B cell (primary cell): ENCODE results near the gene TMEM131L. TPM values are rescaled to one million over a fixed set of nuclear protein-coding genes. Genes with fewer than 3 reads are reported as not detected.
"Not testable (repeated sequence)": the region's sequence is repeated elsewhere in the genome, so short reads cannot be mapped to it uniquely, and the experiment has no call there.

Experiments
- ATAC-seq: fragments of 200-7000 bp; cut with Tn5 transposase; one replicate; pipeline ENCODE4 v1.10.0; 2021; ENCODE audit warnings: low read depth, mild to moderate bottlenecking, moderate number of reproducible peaks, moderate library complexity
- CTCF ChIA-PET: fragments of 350-600 bp; sonication (Branson Sonifier 250); formaldehyde crosslinking; loops from one replicate; lab custom pipeline; 2021; ENCODE audit warnings: antibody characterized with exemption, inconsistent platforms; lab: Charles Lee
- POLR2A ChIA-PET: fragments of 350-600 bp; sonication (Branson Sonifier 250); formaldehyde crosslinking; loops from one replicate; lab custom pipeline; 2021; ENCODE audit warnings: antibody characterized with exemption; lab: Charles Lee
- DNase-seq: peaks from one replicate; pipeline ENCODE4 v3.0.0; 2013
- H2AFZ ChIP-seq: 2 replicates; pipeline ENCODE4 v1.6.1; 2012; ENCODE audit warnings: mild to moderate bottlenecking, low read depth, low read length; ENCODE audit not compliant: insufficient read depth, poor library complexity, severe bottlenecking
- H3K27ac ChIP-seq, 2 donors: 1 replicate in 1 of 2; 2 replicates in 1 of 2; pipeline ENCODE4 v1.5.1; 2012 to 2013; ENCODE audit warnings: low read length in 2 of 2, mild to moderate bottlenecking in 2 of 2, moderate library complexity in 1 of 2
- H3K27me3 ChIP-seq, 4 experiments: fragments of 200-600 bp in 1 of 4; sonication (generic) in 1 of 4; replicated peaks in 1 of 4; 1 replicate in 2 of 4; 2 replicates in 2 of 4; pipeline versions ENCODE4 v1.6.1 to v1.7.0; 2013 to 2016; ENCODE audit warnings: low read length in 3 of 4, mild to moderate bottlenecking in 2 of 4, mixed read lengths in 1 of 4, moderate library complexity in 1 of 4; ENCODE audit not compliant: insufficient read depth in 4 of 4, control insufficient read depth in 3 of 4; ENCODE audit errors: control extremely low read depth in 1 of 4
- H3K36me3 ChIP-seq, 2 experiments: replicated peaks in 1 of 2; 1 replicate in 1 of 2; 2 replicates in 1 of 2; pipeline versions ENCODE4 v1.6.1 to v1.7.1; 2013; ENCODE audit warnings: low read length in 1 of 2; ENCODE audit not compliant: insufficient read depth in 2 of 2, control insufficient read depth in 1 of 2; ENCODE audit errors: control extremely low read depth in 1 of 2, extremely low read depth in 1 of 2
- H3K4me1 ChIP-seq, 2 donors: fragments of 200-600 bp in 1 of 2; sonication (generic) in 1 of 2; 1 replicate in 1 of 2; 2 replicates in 1 of 2; pipeline versions ENCODE4 v1.5.1 to v1.6.1; 2013 to 2017; ENCODE audit warnings: low read length in 2 of 2; ENCODE audit not compliant: control insufficient read depth in 2 of 2, insufficient read depth in 2 of 2
- H3K4me2 ChIP-seq: replicated peaks from 2 replicates; pipeline ENCODE3; 2012; ENCODE audit warnings: mild to moderate bottlenecking, low read depth, low read length; ENCODE audit not compliant: poor library complexity, severe bottlenecking
- H3K4me3 ChIP-seq, 5 experiments: fragments of 200-600 bp in 1 of 5; sonication (generic) in 1 of 5; 1 replicate in 3 of 5; 2 replicates in 2 of 5; pipeline versions ENCODE4 v1.5.1 to v1.7.0; 2011 to 2016; ENCODE audit warnings: low read length in 4 of 5, mild to moderate bottlenecking in 4 of 5, low read depth in 2 of 5, control low read depth in 1 of 5, moderate library complexity in 1 of 5; ENCODE audit not compliant: insufficient read depth in 1 of 5; ENCODE audit errors: control extremely low read depth in 1 of 5, extremely low read depth in 1 of 5
- H3K79me2 ChIP-seq: fragments of 200-600 bp; sonication (generic); one replicate; pipeline ENCODE4 v1.6.0; 2016; ENCODE audit warnings: low read length; ENCODE audit not compliant: control insufficient read depth, insufficient read depth
- H3K9ac ChIP-seq: fragments of 200-600 bp; sonication (generic); 2 replicates; pipeline ENCODE4 v1.6.1; 2017; ENCODE audit warnings: mild to moderate bottlenecking, low read length, moderate library complexity
- H3K9me3 ChIP-seq, 3 donors: one replicate each; pipeline versions ENCODE4 v1.6.1 to v1.7.1; 2013; ENCODE audit warnings: low read length in 2 of 3; ENCODE audit not compliant: control insufficient read depth in 2 of 3, insufficient read depth in 1 of 3; ENCODE audit errors: control extremely low read depth in 1 of 3
- H4K20me1 ChIP-seq: 2 replicates; pipeline ENCODE4 v1.6.0; 2012; ENCODE audit warnings: mild to moderate bottlenecking, low read length; ENCODE audit not compliant: insufficient read depth, control insufficient read depth, poor library complexity, severe bottlenecking
- H3K27ac Mint-ChIP-seq: one replicate; pipeline ENCODE4 v1.8.0; 2021; ENCODE audit warnings: mixed read lengths
- H3K27me3 Mint-ChIP-seq: one replicate; pipeline ENCODE4 v1.8.0; 2021; ENCODE audit warnings: mixed read lengths
- H3K4me1 Mint-ChIP-seq: one replicate; pipeline ENCODE4 v1.8.0; 2021; ENCODE audit warnings: mixed read lengths
- H3K4me3 Mint-ChIP-seq: one replicate; pipeline ENCODE4 v1.8.0; 2021; ENCODE audit warnings: mixed read lengths
- H3K9me3 Mint-ChIP-seq: one replicate; pipeline ENCODE4 v1.8.0; 2022; ENCODE audit warnings: mixed read lengths; ENCODE audit not compliant: insufficient read depth
- EZH2 ChIP-seq: IDR thresholded peaks from 2 replicates; pipeline ENCODE4 v1.6.1; 2012; ENCODE audit warnings: borderline replicate concordance, low read depth, mild to moderate bottlenecking, moderate library complexity, low read length; ENCODE audit not compliant: insufficient read depth, poor library complexity, severe bottlenecking
- WGBS: methylation state at CpG from one replicate; pipeline ENCODE4 v1.1.5; 2013; ENCODE audit warnings: missing lambda C conversion rate; ENCODE audit not compliant: insufficient coverage; 5-methylcytosine and 5-hydroxymethylcytosine counted together
- intact Hi-C: fragments of 100-400 bp; cut with micrococcal nuclease; formaldehyde crosslinking; loops from one replicate; pipeline ENCODE4 v1.10.0; 2022
- polyA plus RNA-seq: library from polyadenylated mRNA; depleted of rRNA; stranded (reverse); fragments of >200 nt; gene quantifications from 2 replicates; pipeline ENCODE4 v1.2.3, GENCODE V29; 2012
- total RNA-seq, 2 donors: library from RNA; stranded (reverse); fragments of 120-200 nt in 1 of 2; gene quantifications; 1 replicate in 1 of 2; 2 replicates in 1 of 2; pipeline versions ENCODE4 v1.2.3 to v1.2.4, GENCODE V29; 2013 to 2022
- TF ChIP-seq, protein P1 (sequence below): fragments of 200-600 bp; IDR thresholded peaks from one replicate; pipeline ENCODE4 v1.8.0; 2022; ENCODE audit warnings: antibody characterized with exemption, mild to moderate bottlenecking

Gene TMEM131L
- total and polyA plus RNA-seq, 2 donors (not counting 1 experiment from before 2014, with no cell fraction given), result 56.4 to 120 TPM

DNA sequence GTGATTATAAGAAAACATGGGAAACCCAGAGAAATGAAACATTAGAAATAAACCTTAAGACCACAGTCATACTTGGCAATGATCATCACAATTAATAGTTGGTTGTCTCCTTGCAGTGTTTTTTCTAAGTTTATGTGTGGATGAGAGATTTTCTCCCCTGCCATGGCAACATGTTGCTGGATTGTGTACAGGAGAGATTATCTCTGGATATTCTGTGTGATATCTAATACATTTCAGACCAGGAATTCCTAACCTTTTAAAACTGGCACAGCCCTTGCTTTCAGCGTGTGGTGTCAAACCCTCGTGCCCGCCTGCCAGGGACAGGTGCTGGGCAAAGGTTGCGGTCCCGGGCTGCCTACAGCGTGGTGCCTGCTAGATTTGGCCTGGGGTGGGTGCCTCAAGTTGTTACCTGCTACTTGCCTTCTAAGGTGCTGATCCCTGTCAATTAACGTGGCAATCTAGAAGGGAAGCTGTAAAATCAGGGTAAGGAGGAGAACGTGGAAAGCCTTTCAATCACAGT lies 100.5 kb downstream of the TMEM131L start:
- TF ChIP-seq, protein P1, sequence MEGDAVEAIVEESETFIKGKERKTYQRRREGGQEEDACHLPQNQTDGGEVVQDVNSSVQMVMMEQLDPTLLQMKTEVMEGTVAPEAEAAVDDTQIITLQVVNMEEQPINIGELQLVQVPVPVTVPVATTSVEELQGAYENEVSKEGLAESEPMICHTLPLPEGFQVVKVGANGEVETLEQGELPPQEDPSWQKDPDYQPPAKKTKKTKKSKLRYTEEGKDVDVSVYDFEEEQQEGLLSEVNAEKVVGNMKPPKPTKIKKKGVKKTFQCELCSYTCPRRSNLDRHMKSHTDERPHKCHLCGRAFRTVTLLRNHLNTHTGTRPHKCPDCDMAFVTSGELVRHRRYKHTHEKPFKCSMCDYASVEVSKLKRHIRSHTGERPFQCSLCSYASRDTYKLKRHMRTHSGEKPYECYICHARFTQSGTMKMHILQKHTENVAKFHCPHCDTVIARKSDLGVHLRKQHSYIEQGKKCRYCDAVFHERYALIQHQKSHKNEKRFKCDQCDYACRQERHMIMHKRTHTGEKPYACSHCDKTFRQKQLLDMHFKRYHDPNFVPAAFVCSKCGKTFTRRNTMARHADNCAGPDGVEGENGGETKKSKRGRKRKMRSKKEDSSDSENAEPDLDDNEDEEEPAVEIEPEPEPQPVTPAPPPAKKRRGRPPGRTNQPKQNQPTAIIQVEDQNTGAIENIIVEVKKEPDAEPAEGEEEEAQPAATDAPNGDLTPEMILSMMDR, result no peak
- no peak for TF ChIP-seq EZH2
- ATAC-seq, result no peak
- H3K27me3 Mint-ChIP-seq, result no peaks in the 10 kb centered on the region
- peaks cover 46% of the 10 kb centered on the region for H3K4me1 Mint-ChIP-seq
- H3K4me3 Mint-ChIP-seq, result no peak overlapping the region
- Histone ChIP-seq H3K4me1 (peaks cover 25 to 26% of the 10 kb centered on the region in 2 donors), H3K4me3 (no peak overlapping the region), H3K27me3 (no peaks in the 10 kb centered on the region), H2AFZ (no peak overlapping the region), H3K4me2 (no peak overlapping the region), H3K9ac (no peak overlapping the region), H3K36me3 (peaks cover 15 to 58% of the 10 kb centered on the region in 2 experiments), H3K79me2 (peaks cover 99% of the 10 kb centered on the region), H4K20me1 (peaks cover 59% of the 10 kb centered on the region), H3K27ac (peak overlapping the region in 1 of 2 donors; percentile 35), H3K9me3 (no peaks in the 10 kb centered on the region)
- ChIA-PET POLR2A (no interaction called here), CTCF (interaction anchor here (0.7 to 2.0 kb wide), 2 partner anchors 128 to 134 kb away, joined by 5 to 6 read pairs; no protein-coding TSS in a partner anchor)
- DNase-seq, result no peak
- intact Hi-C loops, result no loop called here
- whole genome bisulfite sequencing, result 100% methylated on average over 6 of the region's 8 CpGs
- peak overlapping the region; percentile 72 for H3K27ac Mint-ChIP-seq
- H3K9me3 Mint-ChIP-seq, result no peaks in the 10 kb centered on the region

DNA sequence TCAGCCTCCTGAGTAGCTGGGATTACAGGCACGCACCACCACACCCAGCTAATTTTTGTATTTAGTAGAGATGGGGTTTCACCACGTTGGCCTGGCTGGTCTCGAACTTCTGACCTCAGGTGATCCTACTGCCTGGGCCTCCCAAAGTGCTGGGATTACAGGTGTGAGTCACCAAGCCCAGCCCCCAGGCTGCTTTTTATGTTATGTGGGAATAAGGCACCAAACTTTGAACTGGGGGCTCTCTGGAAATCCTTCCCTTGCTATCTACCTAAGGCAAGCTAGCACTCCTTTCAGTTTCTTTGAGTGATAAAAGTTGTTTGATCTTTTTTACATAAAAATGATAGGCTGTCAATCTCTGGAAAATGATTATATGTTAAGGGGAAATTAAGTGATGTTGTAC lies 101.5 kb downstream of the TMEM131L start:
- H3K4me3 ChIP-seq, H3K9me3 ChIP-seq, POLR2A ChIA-PET, H3K4me2 ChIP-seq, intact Hi-C loops, DNase-seq, H2AFZ ChIP-seq, H3K27me3 ChIP-seq, H3K27me3 Mint-ChIP-seq, H3K9me3 Mint-ChIP-seq, H3K4me3 Mint-ChIP-seq, H3K9ac ChIP-seq, ATAC-seq: not testable (repeated sequence)
- H4K20me1 ChIP-seq, result peaks cover 60% of the 10 kb centered on the region
- CTCF ChIA-PET, result interaction anchor here (0.7 to 2.0 kb wide), 4 partner anchors 14 to 135 kb away, joined by 3 to 6 read pairs (median 4); no protein-coding TSS in a partner anchor
- H3K4me1 Mint-ChIP-seq, result peaks cover 50% of the 10 kb centered on the region
- H3K79me2 ChIP-seq, result peaks cover 100% of the 10 kb centered on the region
- peaks cover 13 to 59% of the 10 kb centered on the region in 2 experiments for H3K36me3 ChIP-seq
- WGBS, result 72% methylated on average over 2 of the region's 3 CpGs
- H3K4me1 ChIP-seq, result peaks cover 25 to 27% of the 10 kb centered on the region in 2 donors
- H3K27ac Mint-ChIP-seq, result peak overlapping the region; percentile 22
- peak overlapping the region in 1 of 2 donors; percentile 65 for H3K27ac ChIP-seq
